GM18873 (cell line): Measurements from ENCODE around the gene PAPLN.
"Not testable (repeated sequence)": the region's sequence is repeated elsewhere in the genome, so short reads cannot be mapped to it uniquely, and the experiment has no call there.

ENCODE experiments used
- ATAC-seq: cut with Tn5 transposase; IDR thresholded peaks from one replicate; pipeline ENCODE4 v1.9.1; 2021; ENCODE audit warnings: mild to moderate bottlenecking, moderate library complexity, moderate number of reproducible peaks; ENCODE audit not compliant: unreplicated experiment, low FRiP score

Gene PAPLN

DNA sequence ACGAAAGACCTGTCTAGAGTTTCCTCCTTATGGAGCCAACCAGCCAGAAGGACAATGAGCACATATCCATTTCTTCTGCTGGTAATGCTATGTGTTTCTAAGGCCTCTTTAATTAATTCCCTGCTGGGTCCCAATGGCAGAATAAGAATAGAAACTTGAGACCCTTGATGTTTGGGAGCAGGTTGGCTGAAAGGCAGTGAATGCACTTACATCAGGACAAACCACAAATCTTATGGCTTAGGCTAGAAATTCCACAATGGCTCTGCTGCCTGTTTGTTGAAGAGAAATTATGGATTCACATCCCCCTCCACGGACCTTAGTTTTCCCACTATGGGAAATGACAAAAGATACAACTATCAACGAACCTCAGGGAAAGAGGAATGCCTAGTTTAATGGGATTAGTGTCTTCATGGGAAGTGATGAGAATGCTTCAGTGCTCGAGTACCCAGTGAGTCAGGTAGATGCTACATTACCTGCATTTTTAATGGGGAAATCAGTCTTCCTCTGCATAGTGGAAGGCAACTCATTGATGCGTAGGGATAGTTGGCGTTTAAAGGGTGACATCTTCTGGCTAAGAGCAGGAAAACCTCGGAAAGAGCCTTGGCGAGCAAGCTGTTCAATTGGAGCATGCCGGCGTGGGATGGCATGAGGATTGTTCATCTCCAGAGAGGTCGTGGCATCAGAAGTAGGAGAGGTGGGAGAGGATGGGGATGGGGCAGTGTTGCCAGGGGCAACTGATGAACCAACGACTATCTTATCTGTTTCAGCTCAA lies 46.5 kb downstream of the PAPLN start:
- ATAC-seq: no peak

DNA sequence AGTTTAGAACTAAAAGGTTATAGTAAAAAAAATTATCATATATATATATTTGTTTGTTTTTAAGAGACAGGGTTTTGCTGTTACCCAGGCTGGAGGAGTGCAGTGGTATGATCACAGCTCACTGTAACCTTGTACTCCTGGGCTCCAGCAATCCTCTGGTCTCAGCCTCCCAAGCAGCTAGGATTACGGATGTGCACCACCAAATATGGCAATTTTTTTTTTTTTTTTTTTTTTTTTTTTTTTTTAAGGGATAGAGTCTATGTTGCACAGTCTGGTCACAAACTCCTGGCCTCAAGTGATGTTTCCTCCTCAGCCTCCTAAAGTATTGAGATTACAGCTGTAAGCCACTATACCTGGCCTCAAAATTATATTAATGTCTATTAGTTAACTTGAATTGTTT lies 48.7 kb downstream of the PAPLN start:
- no peak for ATAC-seq

DNA sequence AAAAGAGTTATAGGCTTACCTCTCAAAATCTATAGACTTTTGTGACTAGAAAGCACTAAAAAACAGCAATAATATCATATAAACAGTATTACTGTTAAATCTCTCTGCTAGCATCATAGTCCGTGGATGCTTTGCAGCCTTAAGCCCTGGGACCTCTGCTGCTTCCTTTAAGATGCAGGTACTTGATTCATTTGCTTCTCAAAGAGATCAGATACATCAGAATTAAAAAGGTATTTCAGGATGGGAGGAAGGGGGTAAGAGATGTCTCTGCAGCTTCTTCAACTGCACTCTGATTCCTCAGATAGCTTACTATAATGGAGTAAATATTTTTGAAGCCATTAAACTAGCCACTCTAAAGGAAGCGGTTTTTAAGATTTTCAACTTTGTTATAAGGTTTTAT lies 49.3 kb downstream of the PAPLN start:
- ATAC-seq: no peak

DNA sequence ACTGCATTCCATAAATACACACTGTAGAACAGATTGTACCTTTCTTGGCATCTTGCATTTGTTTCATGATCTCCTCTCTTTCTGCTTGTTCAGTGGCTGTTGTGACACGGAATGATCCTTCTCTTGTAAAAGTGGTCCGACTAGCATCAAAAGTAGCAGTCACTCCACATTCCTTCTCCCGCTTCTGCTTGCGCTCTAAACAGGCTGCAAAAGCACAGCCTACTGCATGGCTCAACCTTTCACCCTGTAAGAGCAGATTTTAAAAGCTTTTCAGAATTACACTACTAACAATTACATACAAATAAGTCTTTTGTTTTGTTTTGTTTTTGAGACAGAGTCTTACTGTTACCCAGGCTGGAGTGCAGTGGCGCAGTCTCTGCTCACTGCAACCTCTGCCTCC lies 49.8 kb downstream of the PAPLN start:
- ATAC-seq: no peak

DNA sequence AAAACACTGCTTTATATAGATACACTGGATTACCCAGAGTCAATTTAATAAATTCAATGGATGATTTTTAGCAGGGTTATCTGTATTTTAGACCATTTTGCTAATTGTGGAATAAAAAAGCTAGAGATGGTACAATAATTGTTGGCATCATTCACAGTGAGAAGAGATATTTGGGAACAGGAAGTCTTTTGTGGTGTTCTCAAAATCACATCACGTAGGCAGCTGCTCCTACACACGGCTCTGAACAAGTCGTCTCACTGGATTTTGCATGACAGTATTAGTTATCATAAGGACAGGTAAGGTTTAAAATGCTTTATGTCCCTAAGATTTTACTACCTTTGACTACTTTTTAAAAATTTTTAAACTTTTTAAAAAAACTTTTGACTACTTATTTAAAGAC lies 52.0 kb downstream of the PAPLN start:
- no peak for ATAC-seq

DNA sequence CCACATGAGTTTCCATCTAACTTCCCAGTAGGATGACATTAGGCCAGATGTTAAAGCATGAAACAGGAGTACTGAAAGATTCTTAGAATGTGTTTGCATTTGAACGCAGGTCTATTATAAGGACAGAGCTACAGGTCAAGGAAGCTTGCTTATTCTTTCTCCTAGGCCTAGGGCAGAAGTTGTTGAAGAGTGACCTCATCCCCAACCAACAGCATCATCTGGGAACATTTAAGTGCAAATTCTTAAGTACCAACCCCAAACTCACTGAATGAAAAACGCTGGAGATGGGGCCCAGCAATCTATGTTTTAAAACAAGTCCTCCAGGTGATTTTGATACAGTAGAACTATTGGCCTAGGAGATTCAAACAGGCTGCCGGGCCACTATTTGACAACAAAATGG lies 52.4 kb downstream of the PAPLN start:
- ATAC-seq: no peak

DNA sequence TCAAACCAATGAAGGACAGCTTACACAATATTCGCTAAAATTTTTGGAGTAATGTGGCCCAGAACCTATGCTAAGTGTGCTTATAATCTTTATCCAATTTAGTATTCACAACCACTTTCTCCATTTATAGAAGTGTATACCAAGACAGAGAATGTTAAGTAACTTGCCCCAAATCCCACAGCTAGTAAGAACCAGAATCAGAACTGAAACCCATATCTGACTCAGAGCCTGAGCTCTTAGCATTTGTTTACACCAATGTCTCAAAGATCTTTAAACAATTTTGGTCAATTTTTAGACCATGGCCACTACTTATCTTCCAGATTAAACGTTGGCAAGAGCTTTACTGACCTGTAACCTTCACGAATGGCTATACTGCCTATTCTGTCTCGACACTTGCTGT lies 53.0 kb downstream of the PAPLN start:
- ATAC-seq: peak; percentile 71

DNA sequence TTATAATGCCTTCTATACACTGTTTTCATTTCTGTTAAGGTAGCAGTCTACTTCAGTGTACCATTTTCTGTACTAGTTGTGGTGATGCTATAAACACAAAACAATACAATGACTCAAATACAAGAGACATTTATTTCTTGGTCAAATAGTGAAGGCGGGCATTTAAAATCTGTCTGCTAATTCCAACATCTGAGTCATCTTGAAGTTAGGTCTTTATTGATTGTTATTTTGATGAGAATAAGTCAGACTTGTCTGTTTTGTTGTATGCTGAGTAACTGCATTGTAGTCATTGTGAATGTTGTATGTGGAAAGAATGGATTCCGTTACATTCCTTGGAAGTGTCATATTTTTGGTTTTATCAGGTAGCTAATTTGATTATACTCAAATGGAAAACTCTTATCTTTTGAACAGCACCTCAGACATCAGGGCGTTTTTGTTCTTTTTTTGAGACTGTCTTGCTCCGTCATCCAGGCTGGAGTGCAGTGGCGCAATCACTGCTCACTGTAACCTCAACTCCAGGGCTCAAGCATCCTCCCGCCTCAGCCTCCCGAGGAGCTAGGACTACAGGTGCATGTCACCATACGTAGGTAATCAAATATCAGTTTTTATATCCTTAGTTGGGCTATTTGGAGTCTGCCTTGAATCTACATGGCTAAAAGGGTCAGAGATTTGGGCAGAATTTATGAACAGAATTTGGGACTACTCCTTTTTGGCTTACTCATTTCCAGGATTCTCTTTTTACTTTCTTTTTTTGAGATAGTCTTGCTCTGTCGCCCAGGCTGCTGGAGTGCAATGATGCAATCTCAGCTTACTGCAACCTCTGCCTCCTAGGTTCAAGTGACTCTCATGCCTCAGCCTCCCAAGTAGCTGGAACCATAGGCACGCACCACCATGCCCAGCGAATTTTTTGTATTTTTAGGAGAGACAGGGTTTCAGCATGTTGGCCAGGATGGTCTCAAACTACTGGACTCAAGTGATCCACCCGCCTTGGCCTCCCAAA lies 56.8 kb downstream of the PAPLN start:
- no peak for ATAC-seq

DNA sequence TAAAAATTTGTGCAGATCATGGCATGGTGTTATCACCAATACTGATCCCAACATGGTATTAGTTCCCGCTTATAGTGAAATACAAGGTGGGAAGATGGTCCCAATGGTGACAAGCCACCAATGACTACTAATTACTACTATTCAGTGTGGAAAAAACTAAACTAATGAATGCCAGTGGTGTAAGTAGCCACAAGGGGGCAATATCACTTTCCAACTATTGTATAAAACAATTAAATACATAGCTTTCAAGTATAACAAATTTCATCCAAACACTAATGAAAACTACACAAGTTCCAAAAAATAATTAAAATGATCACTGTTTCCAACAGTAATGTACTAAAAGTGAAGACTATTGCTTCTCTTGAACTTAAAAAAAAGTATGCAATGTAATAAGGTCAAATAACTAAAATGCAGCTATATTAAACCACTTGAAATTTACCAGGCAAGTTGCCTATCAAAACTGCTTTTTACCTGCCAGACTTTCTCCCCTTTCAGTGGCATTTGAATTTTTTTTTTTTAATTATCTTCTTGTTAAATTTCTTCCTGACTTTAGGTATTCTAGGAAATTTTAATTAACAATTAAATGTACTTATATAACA lies 58.0 kb downstream of the PAPLN start:
- ATAC-seq: no peak

DNA sequence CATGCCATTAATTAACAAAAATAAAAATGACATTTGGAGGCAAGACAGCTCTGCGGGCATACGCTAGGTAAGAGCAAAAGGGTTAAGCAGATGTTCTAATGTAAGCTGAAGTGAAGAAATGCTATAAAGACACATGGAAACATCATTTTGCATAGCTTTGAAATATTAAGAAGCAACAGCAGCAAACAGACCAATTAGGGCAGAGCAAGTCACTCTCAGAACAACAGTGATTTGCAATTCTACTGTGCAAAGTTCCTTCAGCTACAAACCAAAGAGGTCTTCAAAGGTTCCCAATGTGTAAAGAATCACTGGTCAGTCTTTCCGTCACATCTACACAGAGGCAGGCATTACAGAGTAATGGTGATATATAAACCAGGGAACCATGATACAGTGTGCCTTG lies 68.2 kb downstream of the PAPLN start:
- no peak for ATAC-seq

DNA sequence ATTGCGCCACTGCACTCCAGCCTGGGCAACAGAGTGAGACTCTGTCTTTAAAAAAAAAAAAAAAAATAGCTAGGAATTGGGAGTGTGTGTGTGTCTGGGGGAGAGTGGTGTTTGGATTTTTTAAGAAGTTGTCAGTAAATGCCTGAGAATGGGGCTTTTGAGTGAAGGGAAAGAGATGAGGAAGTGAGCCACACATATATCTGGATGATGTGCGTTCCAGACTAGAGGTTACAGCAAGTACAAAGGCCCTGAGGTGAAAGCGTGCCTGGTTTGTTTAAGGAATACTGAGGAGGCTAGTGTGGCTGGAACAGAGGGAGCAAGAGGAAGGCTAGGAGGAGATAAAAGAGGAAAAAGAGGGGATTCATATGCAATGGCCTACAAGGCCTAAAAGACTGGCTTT lies 70.0 kb downstream of the PAPLN start:
- ATAC-seq: no peak

DNA sequence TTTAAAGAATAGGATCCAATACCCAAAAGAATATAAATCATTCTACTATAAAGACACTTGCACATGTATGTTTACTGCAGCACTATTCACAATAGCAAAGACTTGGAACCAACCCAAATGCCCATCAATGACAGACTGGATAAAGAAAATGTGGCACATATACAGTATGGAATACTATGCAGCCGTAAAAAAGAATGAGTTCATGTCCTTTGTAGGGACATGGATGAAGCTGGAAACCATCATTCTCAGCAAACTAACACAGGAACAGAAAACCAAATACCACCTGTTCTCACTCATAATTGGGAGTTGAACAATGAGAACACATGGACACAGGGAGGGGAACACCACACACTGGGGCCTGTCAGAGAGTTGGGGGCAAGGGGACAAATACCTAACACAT lies 71.9 kb downstream of the PAPLN start:
- ATAC-seq: not testable (repeated sequence)

DNA sequence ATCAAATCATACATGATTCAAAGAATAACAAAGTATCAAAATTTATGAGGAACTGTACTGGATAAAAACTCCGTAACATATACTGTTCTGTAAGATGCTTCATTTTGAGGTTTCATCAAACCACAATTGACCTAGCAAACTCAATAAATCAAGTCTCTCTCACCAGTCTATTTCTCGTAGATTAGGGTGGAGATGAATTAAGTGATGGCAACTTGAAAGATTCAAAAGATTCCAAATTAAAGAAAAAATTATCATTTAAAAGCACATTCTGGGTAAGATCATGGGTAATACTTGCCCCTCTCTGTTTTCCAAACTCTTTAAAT lies 74.4 kb downstream of the PAPLN start:
- no peak for ATAC-seq

DNA sequence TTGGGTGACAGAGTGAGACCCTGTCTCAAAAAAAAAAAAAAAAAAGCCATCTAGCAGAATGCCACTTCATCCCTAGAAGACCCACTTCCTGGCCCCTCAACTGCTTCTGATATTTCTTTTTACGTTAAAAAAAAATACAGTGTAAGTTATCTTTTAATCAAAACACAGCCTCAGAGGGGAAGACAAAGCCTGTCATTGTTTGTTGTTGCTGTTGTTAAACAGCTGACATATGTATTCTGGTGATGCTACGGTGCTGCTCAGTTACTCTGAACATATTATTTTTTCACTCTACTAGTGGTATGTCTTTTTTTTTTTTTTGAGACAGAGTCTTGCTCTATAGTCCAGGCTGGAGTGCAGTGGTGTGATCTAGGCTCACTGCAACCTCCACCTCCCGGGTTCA lies 75.4 kb downstream of the PAPLN start:
- no peak for ATAC-seq

DNA sequence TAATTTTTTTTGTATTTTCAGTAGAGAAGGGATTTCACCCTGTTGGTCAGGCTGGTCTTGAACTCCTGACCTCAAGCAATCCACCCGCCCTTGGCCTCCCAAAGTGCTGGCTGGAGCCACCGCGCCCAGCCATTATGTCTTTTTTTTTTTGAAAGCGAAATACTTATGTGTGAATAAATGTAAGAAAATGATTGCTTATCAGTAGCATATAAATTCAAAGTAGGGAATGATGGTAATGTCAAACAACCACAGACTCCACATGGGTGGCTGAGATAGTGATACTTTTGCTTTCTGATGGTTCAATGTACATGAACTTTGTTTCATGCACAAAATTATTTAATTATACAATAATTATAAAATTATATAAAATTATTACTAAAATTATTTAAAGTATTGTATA lies 75.8 kb downstream of the PAPLN start:
- no peak for ATAC-seq

DNA sequence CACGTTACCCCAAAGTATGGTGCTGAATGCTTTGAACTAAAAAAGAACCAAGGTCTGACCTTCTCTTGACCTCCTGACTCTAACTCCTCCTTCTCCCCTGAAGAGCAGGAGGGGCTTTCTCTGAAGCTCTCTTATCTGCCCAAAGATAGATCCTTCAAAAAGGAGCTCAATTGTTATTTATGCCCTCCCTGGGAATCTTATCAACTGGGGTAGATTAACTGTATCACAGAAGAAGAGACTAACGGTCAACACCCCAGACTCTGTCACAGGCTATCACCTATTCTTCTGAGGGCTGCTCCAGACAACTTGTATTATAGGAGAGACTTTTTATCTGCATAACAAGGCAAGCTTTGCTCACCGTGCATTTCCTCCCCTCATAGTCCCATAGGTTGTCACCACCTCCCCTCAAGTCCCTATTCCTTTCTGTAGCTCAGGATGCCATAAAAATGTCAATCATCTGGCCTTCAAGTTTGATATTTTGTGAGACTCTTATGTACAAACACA lies 86.6 kb downstream of the PAPLN start:
- no peak for ATAC-seq
